ENCODE measurements around the gene IER5.

Gene IER5

DNA sequence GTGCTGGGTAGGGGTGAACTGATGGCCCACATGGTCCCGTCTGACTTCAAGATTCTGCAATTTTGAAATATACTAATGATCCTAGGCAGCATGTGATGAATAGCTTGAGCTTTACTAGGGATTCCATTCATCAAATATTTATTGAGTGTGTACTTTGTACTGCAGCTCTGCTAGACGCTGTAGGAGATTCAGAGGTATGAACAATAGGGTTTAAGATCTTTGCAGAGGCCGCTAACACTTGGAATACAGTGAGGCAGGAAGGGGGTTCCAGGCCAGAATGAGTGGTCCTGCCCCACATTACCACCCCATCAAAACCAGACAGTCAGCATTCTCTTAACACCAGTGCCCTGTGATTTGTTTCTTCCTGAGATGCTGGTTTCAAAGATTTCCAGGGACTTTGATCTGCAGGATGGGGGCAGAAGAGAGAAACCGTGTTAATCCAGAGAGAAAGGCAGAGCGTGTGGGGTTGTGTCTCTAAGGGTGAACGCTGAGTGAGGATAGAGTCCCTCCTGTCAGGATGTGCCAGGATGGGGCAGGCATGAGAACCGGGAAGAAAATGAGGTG lies 19.9 kb downstream of the IER5 start:
- no peak overlapping the region for H3K4me3 ChIP-seq (replicated peaks; ENCODE audit: low read depth, low read length)
- no peak for DNase-seq (ENCODE audit: extremely low read depth, insufficient read length)
- TF ChIP-seq, protein P1, sequence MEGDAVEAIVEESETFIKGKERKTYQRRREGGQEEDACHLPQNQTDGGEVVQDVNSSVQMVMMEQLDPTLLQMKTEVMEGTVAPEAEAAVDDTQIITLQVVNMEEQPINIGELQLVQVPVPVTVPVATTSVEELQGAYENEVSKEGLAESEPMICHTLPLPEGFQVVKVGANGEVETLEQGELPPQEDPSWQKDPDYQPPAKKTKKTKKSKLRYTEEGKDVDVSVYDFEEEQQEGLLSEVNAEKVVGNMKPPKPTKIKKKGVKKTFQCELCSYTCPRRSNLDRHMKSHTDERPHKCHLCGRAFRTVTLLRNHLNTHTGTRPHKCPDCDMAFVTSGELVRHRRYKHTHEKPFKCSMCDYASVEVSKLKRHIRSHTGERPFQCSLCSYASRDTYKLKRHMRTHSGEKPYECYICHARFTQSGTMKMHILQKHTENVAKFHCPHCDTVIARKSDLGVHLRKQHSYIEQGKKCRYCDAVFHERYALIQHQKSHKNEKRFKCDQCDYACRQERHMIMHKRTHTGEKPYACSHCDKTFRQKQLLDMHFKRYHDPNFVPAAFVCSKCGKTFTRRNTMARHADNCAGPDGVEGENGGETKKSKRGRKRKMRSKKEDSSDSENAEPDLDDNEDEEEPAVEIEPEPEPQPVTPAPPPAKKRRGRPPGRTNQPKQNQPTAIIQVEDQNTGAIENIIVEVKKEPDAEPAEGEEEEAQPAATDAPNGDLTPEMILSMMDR (IDR thresholded peaks at IDR 0.05; ENCODE audit: insufficient read depth, low read length, poor library complexity, severe bottlenecking), result no peak
- H3K27me3 ChIP-seq (replicated peaks; ENCODE audit: control insufficient read depth, insufficient read depth, low read length), result no peaks in the 10 kb centered on the region
- H3K36me3 ChIP-seq (ENCODE audit: control insufficient read depth, insufficient read depth, low read length), result no peaks in the 10 kb centered on the region

DNA sequence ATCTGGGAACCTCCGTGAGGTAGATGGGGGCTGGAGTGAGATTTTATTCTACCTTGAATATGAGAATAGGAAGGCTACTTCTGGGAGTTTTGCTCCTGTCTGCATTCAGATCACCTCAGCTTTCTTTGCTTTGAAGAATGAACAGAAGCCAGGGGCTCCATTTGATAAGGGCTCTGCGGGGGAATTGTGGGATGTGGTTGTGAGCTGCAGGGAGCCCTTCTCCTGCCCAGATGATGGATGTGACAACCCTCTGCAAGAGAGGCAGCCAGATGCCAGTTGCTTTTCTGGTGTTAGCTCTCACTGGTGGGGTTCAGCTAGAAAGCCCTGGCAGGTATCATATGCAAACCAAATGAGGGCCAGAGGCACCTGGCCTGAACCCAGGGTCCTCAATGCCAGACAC lies 21.5 kb downstream of the IER5 start:
- Histone ChIP-seq H3K36me3 (ENCODE audit: control insufficient read depth, insufficient read depth, low read length) (no peaks in the 10 kb centered on the region), H3K27me3 (replicated peaks; ENCODE audit: control insufficient read depth, insufficient read depth, low read length) (no peaks in the 10 kb centered on the region), H3K4me3 (replicated peaks; ENCODE audit: low read depth, low read length) (no peak overlapping the region)
- TF ChIP-seq, protein P1 (IDR thresholded peaks at IDR 0.05; ENCODE audit: insufficient read depth, low read length, poor library complexity, severe bottlenecking), result no peak
- no peak for DNase-seq (ENCODE audit: extremely low read depth, insufficient read length)

DNA sequence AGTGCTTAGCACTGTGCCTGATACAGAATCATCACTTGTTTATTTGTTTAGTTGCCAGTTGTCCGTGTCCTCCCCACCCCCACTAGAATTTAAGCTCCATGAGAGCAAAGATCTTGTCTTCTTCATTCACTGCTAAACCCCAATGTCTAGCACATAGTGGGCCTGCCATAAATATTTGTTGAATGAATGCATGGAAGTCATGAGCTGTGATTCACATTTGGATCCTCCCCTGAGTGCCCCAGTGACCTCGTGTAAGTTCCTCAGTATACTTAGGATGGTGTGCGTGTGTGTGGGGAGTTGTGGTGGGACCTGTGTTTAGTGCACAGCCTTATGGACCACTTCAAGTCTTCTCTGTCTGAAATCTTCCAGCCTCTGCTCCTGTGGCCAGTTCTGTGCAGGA lies 23.1 kb downstream of the IER5 start:
- Histone ChIP-seq H3K4me3 (replicated peaks; ENCODE audit: low read depth, low read length) (no peak overlapping the region), H3K27me3 (replicated peaks; ENCODE audit: control insufficient read depth, insufficient read depth, low read length) (no peaks in the 10 kb centered on the region), H3K36me3 (ENCODE audit: control insufficient read depth, insufficient read depth, low read length) (no peaks in the 10 kb centered on the region)
- TF ChIP-seq, protein P1 (IDR thresholded peaks at IDR 0.05; ENCODE audit: insufficient read depth, low read length, poor library complexity, severe bottlenecking), result no peak
- DNase-seq (ENCODE audit: extremely low read depth, insufficient read length), result no peak

DNA sequence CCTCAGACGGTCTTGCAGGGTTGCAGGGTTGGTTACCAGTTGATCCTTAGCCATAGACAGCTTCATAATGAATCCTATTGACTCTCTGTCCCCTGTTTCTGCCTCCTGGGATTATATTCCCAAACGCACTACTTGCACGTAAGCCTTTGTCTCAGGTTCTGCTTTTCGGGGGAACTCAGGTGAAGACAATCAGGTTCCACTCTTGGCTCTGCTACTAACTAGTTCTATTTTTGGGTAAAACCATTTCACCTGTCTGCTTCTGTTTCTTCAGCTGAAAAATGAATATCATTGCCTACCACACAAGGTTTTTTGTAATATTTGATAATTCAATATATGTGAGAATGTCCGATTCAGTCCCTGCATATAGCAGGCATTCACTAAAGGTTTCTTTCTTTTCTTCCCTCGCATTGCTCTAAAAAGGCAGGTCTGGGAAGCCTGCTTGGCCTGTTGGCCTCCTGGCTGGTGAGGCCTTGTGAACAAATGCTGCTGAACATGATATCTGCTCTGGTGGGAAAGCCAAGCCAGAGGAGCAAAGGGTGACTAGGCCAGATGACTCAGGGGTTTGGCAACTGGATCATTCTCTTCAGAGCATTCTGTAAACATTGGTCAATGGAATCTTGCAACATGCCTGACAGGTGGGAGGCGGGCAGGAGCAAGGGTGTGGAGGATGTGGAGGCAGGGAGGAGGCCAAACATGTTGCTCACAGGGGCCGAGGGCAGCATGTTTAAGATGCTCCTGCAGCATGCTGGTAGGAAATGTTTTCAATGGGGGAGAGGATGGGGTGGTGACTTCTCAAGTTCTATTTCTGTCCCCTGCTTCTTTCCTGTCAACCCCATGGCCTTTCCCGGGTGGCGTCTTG lies 23.8 kb downstream of the IER5 start:
- Histone ChIP-seq H3K36me3 (ENCODE audit: control insufficient read depth, insufficient read depth, low read length) (no peaks in the 10 kb centered on the region), H3K4me3 (replicated peaks; ENCODE audit: low read depth, low read length) (no peak overlapping the region), H3K27me3 (replicated peaks; ENCODE audit: control insufficient read depth, insufficient read depth, low read length) (no peaks in the 10 kb centered on the region)
- TF ChIP-seq, protein P1 (IDR thresholded peaks at IDR 0.05; ENCODE audit: insufficient read depth, low read length, poor library complexity, severe bottlenecking), result no peak
- DNase-seq (ENCODE audit: extremely low read depth, insufficient read length), result no peak

DNA sequence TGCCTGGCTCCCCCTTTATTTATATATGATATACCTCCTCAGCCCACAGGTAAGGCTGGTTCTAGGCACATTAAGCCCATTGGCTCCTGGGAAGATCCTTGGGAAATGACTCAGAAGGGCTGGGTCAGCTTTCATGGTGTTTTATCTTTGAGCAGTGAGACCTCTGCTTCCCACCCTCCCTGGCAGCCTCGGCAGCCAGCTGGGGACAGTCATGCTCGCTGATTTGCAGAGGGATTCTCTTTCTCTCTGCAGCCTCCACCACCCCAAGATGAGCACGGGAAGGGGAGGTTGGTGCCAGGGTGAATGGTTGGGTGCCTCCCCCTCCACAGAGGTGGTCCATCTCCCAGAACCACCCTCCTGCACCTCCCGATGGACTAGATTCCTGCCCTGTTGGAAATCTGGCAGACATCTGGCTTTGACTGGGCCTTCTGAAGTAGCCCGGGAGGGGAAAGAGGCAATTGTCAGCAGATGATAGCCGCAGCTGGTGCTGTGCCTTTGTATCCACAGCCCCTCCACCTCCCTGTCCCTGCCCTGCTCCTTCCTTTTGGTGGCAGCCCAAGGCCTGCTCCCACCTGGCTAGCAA lies 24.6 kb downstream of the IER5 start:
- DNase-seq (ENCODE audit: extremely low read depth, insufficient read length), result no peak
- TF ChIP-seq, protein P1 (IDR thresholded peaks at IDR 0.05; ENCODE audit: insufficient read depth, low read length, poor library complexity, severe bottlenecking), result no peak
- H3K36me3 ChIP-seq (ENCODE audit: control insufficient read depth, insufficient read depth, low read length), result no peaks in the 10 kb centered on the region
- no peaks in the 10 kb centered on the region for H3K27me3 ChIP-seq (replicated peaks; ENCODE audit: control insufficient read depth, insufficient read depth, low read length)
- no peak overlapping the region for H3K4me3 ChIP-seq (replicated peaks; ENCODE audit: low read depth, low read length)

Data from GM06990 (cell line).